Hematopoietic multipotent progenitor cell treated with erythropoietin and hydrocortisone succinate and interleukin-3 and kit ligand, for 8 days (in vitro differentiated cells): ENCODE data around the gene USP49.
A peak's percentile ranks its signal among the peaks of the same experiment; 100 is the strongest.
"Not testable (repeated sequence)": the region's sequence is repeated elsewhere in the genome, so short reads cannot be mapped to it uniquely, and the experiment has no call there.

Experiments
- DNase-seq: peaks from one replicate; pipeline ENCODE4 v3.0.0-alpha.2; 2015

The USP49 gene

DNA sequence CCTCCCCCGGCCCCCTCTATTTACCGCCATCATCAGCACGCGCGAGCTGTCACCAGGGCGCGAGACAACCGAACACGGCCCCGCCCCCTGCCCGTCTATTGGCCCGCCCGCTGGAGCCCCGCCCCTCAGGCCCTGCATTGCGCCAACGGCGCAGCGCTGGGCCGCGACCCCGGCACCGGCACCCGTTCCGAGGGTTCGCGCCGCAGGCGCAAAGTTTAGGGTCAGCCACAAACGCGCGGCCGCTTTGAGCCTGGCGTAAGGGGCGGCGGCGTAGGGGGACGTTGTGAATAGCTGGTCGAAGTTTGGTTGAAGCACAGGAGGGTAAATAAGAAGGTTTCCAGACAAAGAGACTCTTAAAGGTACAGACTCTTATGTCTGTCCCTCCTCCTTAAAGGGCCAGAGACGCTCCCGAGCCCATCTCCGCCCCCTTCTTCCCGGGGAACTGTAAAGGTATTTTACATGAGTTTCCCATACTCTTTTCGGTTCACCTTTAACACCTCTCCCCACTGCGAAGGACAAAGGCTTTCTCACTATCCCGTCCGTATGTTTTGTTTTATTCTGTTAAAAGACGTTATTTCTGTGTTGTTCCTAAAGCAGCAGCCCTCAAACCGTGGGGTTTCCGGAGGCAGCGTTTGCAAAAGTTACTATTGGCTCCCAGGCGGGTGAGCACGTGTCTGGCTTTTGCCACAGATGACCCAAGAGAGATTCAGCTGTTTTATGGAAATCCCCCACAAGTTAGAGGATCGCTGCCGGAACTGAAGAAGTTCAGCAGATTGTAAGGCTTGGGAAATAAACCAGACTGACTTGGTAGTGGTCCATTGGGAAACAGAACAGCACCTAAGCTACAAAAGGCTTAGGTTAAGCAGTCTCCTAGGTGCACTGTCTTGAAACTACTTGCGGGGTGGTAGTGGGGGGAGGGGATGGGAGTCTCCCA lies at the start of gene USP49:
USP49 (minus strand) TSS at position 76 of the 934 bp plus-strand sequence. CDS start 88,392 bp downstream, outside the sequence.
- peak; percentile 84 for DNase-seq

DNA sequence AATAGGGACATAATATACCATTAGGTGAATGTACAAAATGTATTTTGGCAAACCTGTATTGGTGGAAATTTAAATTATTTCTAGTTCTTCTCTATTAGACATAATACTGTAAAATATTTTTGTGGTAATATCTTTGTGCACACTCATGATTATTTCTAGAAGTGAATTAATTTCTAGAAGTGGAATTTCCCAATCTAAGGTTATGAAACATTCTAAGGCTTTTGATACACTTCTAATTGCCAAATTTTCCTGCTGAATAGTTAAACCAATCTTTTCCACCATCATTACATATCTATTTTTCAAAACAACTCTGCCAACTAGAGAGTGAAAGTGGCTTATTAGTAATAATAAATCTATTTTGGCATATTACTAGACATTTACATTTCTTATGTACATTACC lies 48.3 kb upstream of the USP49 start:
- no peak for DNase-seq

DNA sequence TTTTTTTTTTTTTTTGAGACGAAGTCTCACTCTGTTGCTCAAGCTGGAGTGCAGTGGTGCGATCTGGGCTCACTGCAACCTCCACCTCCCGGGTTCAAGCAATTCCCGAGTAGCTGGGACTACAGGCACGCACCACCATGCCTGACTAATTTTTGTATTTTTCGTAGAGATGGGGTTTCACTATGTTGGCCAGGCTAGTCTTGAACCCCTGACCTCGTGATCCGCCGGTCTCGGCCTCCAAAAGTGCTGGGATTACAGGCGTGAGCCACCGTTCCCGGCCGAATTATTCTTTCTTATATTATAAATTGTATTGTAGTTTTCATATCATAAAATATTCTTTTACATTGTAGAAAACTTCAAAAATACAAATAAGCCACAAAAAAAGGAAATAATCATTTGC lies 47.7 kb upstream of the USP49 start:
- not testable (repeated sequence) for DNase-seq

DNA sequence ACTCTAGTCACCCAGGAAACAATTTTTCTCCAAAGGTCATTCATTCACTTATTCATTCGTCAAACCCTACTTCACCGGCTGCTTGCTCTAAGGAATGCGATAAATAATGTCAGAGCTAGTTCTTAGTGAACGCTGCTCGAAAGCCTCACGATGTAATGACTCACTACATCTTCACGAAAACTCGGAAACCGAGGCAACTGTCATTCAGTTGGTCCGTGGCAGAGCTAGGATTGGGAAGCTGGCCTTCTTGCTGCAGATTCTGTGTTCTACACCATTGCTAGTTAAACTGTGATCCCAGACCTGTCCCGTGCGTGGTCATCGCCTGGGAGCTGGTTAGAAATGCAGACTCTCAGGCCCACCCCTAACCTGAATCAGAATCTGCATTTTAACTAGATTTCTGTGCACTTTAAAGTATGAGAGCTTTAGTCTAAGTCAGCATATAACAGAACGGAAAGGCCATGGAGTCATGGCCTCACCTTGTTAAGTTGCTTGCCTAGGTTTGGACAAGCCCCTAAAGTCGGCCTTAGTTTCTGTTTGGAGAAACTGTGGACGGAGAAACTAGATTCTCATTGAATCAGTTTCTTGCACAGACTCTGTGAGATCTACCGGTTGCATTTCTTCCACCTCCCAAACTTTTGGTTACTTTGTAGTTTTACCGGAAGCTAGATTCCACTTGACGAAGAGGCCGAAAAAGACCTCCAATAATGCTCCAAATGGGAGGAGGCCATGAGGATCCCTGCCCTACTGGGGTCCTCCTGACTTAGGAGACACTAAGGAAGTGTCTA lies 47.1 kb upstream of the USP49 start:
- no peak for DNase-seq

DNA sequence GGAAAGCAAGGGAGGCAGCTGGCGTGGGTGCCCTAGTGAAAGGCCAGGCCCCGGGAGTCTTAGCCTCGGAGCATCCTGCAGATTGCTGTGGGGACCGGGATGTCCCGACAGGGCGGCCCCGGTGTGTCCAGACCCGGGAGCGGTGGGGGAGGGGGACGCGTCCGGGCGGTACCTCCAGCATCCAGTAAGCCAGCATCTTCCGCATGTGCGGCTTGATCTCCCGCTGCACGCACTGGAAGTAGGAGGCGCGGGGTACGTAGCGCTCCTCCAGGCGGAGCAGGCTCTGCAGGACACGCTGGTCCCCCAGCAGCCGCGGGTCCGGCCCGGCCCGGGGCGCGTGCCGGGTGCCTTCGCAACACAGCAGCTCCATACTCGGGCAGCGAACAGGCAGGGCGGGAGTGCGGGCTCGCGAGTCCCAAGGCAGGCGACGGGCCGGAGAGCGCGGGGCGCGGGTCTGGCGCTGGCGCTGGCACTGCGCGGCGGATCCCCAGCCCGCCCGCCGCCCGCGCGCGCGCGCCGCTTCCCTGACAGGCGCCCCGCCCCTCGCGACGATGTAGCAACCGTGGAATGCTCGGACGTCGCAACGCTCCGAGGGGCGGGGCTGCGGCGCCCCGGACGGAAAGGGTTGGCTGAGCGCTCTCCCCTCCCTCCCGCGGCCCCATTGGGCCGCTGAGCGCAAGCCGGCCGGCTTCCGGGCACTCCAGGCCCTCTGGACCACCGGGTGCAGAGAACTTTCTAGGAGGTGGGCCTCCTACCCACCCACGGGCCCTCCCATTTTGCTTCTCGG lies 46.3 kb upstream of the USP49 start, which contains the start of gene CCND3:
CCND3 (minus strand) TSS at position 529 of the 787 bp plus-strand sequence; CDS start at position 370, 159 bp downstream.
- peak; percentile 92 for DNase-seq

DNA sequence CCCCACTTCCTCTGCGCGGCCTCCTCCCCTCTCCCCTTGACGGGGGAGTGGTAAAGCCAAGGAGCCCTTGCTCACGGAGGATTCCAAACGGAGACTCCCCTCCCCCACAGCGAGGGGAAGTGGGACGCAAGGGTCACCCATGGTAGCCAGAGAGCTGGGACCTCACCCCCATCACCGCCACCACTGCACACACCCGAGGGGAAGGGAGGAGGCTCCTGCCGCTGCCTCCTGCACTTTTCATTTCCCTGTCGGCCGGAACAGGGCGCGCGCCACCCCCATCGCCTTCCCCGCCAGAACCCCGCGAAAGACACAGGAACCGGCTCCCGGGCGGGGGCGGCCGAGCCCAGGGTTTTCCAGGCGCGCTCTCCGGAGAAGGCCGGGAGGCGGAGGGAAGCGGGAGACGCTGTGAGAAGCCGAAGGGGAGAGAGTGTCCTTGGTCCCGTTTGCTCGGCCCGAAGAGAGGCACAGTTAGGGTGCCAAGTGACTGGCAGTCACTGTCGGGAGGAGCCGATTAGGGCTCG lies 45.6 kb upstream of the USP49 start:
- DNase-seq, result peak; percentile 69

DNA sequence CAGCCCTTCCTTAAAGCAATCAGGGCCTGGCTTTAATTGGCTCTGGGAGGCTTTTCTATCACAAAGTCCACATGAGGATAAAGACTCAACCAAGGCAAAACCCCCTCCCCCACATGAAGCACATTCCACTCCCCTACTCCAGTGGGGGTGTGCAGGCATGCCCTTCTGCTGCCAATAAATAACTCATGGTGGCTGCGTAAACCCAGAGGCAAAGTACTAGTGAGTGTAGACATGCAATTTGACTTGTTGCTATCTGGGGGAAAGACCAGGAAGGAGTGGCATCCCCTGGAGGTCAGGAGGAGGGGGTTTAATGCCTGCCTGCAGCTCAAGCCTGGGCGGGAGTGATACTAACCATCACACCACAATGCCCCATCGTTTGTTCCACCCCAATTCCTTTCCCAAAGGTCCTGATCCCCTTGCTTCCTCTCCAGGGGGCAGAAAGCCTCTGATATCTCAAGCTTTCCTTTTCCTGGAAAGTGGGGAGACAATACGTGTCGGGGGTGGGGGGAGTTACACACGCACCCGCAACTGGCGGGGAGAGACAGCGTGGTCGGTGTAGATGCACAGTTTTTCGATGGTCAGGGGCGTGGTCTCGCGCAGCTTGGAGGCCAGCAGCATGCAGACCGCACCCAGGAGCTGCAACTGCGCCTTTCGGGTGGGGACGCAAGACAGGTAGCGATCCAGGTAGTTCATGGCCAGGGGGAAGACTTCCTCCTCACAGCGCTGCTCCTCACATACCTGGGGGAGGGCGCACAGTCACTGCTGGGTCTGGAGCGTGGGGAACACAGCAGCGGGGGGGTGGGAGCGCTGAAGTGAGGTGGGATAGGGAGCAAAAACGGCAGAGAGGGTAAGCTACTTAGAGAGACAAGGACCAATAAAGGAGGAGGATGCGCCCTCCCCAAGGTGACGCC lies 44.9 kb upstream of the USP49 start:
- peak; percentile 73 for DNase-seq

DNA sequence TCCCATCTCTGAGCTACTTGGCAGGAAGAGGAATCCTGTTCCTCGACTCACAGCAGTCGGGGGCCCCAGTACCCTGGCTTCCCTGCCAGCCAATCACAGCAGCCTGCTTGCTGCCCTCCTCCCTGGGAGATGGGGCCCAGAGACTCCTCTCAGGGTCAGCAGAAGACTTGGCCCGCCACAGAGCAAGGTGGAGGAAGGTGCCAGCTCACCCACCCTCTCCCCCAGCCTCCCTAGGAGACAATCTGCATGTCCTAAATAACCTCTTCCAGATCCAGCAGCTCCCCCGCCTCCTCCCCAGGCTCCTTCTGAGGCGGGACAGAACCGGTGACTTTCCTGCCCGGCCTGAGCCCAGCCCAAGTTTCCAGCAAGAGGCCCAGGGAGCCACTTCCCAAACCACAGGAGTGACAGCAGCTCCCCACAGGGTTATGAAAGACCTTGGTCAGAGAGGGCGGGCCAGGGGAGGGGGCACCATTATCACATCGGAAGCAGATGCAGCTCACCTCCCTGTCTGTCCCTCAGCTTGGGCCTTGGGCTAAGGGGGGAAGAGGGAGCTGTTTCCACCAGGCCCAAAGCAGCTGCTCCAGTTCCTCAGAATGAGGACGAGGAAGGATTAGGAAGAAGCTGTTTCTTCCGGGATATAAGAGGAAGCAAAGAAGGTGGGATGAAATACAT lies 44.1 kb upstream of the USP49 start:
- DNase-seq, result peak; percentile 81

DNA sequence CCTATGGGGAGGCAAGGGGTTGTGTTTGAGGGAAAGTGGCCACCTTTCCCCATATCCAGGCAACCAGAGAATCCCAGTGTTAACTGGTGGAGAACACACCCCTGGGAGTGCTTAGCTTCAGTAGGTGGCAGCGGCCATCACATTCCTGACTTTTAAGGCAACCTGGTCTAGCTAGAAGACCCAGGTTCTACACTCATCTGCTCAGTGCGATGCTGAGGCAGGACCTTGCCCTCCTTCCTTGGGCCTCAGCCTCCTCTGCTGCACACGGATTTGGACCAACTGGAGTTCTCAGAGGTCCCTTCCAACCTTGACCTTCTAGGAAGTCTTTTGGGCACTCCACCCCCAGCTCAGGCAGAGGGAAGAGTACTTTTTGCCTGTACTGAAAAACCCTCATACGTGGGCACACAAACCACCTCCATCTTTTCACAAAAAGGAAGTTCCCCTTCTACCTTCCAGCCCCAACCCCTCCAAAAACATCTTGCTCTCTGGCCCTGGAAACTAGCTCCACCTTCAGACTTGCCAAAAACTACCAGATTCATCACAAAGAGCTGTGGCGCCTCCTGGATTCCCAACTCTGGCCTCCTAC lies 43.5 kb upstream of the USP49 start:
- no peak for DNase-seq

DNA sequence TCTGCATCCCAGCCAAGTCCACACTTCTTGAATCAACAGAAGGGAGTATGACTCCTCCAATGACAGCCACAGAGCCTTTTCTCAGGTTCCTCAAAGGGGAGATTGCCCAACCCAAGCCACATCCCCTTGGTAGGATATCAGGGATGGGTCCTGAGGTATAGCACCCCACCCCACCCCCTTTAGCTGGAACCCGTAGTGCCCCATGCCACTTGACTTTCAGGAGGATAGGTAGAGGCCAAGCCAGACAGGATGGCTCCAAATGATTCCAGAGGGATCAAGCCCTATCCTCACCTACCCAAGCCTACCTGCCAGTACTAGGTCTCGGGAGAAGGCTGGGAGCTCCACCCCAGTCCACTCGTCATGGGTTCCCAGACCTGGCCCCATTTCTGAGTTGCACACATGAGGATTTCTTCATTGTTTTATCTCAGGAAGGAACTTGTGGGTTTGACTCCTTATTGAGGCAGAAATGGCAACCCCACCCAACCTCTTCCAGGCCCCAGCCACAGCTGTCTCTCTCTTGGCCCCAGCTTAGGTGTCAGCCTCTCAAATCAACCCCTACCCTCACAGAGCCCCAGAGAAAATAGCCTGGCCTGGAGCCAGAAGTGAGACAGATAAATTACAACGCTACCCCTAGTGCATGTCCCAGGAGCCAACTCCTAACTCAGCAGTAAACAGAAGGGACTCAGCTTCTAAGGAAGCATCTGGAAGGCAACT lies 42.8 kb upstream of the USP49 start:
- DNase-seq, result peak; percentile 99

DNA sequence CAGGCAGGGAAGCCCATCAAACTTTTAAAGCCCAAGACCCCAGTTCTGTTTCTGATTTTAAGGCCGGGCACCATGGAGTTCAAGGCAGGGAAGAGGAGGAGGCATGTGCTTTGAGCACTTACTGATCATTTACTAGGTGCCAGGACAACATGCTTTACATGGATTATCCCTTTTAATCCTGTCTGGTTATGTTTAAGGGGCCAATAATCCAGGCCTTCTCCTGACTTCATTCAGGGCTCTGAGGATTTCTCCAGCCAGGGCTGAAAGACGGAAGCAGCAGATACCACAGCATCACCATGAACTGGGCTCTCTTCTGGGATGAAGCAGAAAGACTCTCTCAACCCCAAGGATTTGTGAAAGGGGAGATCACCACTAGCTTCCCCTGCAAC lies 42.3 kb upstream of the USP49 start:
- no peak for DNase-seq

DNA sequence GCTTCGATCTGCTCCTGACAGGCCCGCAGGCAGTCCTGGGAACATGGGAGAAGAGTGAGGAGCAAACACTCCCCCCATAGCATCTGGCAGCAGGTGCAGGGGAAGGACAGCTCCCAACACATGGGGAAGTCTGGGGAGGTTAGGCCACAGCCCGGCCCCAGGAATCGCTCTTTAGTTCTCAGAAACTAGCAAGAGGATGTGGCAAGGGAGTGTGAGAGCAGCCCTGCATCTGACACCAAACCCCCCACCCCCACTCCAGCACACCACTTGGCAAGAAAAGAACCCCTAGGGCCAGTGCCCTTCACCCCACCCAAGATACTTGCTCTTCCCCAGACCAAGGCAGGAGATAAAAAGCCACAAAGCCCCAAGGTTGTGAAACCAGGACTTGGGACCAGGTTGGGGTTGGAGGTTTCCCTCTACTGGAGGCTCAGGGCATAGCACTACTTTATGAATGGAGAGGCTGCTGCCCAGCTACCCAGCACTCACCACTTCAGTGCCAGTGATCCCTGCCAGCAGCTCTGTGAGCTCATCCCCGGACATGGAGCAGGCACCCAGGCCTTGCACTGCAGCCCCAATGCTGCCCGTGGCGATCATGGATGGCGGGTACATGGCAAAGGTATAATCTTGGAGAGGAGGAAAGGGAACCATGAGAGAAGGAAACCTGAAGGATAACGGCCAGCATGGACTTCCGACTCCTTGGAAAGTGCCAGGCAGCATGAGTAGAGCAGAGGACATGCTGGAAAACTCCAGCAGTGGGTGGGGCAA lies 41.1 kb upstream of the USP49 start:
- DNase-seq, result peak; percentile 100

DNA sequence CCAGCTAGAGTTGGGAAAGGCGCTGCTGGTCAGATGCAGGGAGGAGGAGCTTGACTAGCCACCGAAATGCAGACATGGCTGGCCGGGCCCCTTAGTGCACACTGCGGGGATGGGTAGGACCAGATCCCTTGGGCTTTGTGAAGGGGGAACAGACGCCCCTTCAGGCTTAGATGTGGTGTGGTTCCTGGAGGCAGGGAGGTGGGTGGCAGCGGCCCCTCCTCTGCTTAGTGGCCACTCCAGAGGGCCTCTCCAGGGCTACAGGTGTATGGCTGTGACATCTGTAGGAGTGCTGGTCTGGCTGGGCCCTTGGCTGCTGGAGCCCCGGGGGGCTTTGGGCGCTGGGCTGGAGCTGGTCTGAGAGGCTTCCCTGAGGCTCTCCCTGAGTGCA lies 40.5 kb upstream of the USP49 start:
- no peak for DNase-seq

DNA sequence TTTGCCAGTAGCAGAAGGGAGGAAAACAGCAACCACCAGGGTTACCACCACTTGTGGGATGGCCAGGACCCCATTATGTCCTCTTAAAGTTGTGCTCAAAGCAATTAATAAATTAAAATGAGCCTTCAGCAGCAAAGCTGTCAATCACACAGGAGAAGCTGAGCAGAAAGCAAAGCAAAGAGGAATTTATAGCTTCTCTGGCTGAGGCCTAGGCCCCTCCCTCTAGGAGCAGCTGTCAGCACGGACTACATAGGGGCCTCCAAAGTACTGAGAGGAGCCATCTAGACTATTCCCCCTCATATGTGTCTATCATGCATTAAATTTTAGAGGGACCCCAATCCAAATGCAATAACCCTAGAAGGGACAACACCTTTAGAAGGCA lies 40.0 kb upstream of the USP49 start:
- DNase-seq, result no peak

DNA sequence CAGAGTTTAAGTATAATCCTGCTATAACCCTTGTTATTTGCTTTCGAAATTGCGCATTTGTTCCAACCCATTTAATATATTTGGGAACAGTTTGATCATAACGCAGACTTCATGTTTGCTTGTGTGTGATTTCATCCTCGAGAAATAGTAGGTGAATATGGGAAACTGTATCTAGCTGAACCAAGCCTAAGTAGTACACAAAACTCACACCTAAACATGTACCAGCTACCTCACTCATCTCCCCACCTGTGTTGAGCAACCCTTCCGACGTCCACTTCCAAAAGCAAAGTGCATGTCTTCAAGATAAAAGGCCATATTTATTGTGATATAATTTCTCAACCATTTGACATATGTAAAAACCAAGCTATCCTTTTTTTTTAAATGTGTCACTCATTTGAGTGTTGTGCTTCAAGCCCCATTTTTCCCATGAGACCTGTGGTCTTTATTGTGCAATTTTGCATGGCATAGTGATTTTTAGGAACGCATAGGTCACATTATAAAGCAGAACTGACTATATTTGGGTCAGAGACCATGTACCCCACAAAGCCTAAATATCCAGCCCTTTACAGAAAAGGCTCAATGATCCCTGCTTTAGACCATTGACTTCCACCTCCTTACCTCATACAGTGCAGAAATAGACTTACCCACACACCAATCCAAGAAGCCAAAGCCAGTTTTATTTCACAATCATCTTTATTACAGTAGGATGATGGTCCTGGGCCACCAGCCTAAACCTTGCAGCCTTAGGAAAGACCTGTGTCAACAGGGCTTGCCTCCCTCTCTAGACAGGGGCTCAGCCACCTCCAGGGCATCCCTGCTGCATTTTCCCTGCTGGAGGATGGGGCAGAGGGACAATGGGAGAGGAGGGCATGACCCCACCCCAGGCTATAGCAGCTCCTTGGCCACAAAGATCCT lies 39.4 kb upstream of the USP49 start:
- no peak for DNase-seq

DNA sequence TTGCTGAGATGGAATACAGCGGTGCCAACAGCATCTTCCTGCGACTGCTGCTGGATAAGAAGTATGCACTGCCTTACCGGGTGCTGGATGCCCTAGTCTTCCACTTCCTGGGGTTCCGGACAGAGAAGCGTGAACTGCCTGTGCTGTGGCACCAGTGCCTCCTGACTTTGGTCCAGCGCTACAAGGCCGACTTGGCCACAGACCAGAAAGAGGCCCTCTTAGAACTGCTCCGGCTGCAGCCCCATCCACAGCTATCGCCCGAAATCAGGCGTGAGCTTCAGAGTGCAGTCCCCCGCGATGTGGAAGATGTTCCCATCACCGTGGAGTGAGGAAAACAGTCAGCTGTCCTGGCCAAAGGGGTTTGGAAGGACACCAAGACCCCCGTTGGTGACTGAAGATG lies 37.2 kb upstream of the USP49 start:
- DNase-seq, result no peak

DNA sequence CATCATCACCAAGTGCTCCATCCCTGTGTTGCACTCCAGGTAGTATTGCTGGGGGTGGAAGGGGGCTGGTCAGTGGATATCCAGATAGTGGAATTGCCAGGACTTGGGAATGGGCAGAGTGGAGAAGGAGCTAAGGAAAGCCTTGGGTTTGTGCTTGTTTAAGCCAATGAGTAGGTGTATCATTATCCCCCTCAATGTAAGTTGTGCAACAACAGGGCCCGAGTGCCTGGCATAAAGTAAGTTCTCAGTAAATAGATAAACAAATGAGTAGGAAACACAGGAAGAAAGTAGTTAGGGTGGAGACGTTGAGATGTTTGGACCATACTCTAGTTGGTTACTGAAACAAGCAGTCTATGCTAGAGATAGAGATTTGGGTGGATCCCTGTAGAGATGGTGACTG lies 36.6 kb upstream of the USP49 start:
- no peak for DNase-seq

DNA sequence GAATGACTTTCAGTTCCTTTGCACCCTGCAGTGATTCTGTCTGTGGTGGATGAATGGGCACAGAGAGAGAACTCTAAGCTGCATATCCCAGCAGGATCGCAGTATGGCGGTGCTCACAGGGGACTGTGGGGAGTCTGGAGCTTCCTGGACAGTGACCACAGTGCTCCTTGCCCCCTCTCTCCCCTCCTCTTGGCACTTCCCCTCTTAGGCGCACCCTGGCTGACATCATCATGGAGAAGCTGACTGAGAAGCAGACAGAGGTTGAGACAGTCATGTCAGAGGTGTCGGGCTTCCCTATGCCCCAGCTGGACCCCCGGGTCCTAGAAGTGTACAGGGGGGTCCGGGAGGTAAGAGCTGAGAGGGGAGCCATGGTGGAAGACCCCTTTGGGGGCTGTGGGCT lies 34.7 kb upstream of the USP49 start:
- DNase-seq, result no peak
